ENCODE results near the gene JUP.

The JUP gene

DNA sequence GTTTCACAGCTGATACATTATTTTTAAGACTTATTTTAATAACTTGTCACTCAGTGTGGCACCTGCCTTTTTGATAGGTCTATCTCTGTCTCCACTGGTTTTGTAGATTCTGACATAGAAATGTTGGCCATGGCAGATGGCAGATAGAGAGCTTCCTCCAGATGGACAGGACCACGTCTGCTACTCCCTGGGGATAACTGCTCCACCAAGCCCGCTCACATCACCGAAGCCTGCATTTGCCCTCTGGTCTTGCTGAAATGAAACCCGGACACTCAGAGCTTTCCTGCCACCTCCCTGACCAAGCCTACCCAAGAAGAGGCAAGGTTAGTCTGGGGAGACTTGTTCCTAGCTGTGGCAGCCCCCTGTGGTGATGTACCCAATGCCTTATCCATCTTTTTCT, 35.6 kb downstream of the JUP start:
- DNase-seq: no peak

DNA sequence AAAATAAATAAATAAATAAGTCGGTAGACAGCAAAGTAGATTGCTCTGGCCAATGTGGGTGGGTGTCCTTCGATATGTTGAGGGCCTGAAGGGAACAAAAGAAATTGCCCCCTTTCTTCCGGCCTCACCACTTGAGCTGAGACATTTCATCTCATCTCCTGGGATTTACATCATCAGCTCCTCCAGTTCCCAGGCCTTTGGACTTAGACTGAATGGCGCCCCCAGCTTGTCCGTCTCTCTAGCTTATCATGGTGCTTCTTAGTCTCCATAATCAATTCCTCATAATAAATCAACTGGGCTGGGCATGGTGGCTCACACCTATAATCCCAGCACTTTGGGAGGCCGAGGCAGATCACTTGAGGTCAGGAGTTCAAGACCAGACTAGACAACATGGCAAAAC, 38.2 kb downstream of the JUP start:
- DNase-seq: no peak

DNA sequence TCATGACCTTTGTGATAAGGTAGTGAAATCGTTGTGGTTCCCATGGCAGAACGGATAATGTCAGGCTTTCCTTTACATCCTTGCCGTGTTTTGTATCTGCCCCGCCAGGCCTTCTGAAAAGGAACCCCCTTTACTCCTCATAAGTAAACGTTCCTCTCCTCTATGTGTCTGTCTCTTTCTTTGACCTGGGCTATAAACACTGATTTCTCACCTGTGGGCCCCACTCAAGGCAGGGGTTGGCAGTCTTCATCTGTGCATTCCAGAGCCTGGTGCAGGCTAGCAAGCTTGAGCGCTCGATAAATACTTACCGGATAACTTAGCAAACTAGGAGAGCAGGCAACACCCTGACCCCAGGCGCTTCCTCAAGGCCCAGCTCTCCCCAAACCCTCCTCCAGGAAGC, 44.8 kb downstream of the JUP start:
- no peak for DNase-seq

DNA sequence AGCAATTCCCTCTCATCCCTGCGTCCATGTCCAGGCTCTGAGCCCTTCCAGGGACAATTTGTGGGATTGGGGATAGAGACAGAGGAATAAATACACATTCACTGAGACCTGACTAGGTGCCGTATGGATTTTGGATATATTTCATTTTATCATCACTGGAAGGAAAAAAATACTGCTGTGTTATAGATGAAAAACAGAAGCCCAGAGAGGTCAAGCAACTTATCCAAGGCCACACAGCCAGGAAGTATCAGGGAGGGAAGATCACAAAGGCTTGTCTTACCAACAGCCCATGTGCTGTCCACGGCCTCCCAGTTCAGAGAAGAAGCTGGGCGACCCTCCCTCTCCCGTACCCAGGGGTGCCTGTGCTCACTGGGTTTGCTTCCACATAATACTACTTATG, 46.0 kb downstream of the JUP start:
- no peak for DNase-seq

DNA sequence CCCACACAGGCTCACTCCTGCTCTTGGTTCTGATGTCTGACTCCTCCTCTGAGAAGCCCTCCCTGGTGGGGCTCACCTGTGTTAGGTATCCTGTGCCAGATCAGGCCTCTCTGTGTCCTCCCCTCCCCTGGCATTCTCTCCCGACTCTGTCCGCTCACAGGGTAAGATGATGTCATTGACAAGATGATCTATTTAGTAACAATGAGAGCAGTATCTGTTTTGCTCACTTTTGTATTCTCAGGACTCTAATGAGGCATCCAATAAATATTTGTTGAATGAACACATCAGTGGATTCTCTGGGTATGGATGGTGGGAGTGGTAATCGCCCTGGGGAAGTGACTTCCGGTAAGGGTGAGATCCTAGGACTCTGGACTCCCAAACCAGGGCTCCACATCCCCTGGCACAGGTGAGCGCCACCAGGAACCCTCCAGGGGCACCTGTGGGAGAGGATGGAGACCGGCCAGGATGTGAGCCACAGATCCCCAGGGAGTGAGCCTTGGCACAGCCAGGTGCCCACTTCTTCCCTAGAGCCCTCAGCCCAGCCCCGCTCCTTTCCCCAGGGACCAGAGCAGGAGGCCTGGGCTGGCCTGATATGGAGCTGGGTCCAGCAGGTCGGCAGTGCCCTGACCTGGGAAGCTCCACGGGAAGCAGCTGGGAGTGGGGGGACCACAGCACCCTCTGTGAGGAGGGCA, 46.7 kb downstream of the JUP start:
- no peak for DNase-seq

DNA sequence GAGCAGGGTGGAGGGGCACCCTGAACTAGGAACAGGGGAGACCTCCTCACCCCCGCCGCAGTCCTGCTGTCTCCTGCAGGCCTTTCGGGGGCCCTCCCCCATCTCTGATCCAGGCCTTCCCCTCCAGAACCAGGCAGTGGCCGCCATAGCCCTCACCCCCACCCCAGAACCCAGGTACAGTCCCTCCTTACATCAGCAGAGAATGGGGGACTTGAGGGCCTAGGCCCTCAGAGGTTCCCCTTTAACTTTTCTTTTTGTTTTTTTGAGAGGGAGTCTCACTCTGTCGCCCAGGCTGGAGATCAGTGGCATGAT, 47.8 kb downstream of the JUP start:
- no peak for DNase-seq

DNA sequence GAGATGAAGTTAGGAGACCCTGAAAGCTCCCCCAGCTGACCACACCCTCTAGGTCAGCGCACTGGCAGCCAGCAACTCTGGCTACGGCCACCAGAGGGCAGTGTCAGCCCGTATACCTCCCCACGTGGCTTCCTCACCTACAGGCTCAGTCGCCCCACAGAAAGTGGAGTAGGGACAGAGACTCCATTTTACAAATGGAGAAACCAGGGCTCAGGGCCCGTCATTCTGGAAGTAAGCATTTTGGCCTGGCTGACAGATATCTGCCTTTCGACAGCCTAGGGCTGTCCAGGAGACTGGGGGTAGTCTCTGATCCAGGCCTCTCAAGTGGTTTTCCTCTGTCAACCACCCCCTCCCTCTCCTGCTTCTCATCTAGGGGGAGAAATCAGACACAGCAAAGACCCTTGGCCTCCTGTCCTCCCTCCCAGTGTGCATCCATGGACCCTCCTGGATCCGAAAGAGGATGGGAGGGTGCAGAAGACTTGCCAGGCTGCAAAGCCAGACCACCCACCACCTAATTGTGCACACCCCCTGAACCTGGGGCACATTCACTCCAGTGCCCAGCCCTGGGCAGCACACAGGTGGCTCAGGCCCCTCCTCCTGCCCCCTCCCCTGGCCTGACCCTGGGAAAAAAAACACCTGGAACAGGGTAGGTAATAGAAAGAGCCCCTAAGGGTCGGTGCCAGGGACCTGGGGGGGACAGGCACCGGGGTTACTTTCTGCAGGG, 48.3 kb downstream of the JUP start:
- DNase-seq: peak; percentile 75

DNA sequence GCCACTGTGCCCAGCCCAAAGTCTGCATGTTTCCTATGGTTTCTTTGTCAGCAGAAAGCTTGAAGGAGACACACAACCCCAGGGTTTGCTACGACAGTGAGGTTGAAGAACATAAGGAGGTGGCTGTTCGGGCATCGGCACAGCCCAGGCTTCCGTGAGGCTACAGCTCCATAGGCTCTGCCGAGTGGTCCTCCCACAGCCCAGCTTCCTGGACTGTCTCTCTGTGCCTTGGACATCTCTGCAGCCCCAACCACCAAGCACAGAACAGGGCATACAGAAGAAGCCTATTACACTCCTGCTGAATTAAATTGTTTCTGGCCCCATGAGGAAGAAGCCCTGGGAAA, 48.9 kb downstream of the JUP start:
- DNase-seq: no peak

DNA sequence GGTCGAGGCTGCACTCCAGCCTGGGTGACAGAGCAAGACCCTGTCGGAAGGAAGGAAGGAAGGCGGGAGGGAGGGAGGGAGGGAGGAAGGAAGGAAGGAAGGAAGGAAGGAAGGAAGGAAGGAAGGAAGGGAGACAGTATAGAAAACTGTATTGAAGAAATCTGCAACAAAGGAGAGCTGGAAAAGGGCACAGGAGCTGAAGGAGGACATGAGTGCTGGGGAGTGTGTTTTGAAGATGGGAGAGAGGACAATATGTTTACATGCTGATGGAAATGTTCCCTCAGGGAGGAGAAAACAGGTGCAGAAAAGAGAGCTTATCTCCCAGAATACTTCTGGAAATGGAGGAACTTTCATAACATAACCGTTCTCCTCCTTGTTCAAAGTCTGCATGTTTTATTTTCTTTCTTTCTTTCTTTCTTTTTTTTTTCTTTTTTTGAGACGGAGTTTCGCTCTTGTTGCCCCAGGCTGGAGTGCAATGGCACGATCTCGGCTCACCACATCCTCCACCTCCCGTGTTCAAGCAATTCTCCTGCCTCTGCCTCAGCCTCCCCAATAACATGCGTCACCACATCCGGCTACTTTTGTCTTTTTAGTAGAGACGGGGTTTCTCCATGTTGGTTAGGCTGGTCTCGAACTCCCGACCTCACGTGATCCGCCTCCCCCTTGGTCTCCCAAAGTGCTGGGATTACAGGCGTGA, 49.4 kb downstream of the JUP start:
- no peak for DNase-seq

DNA sequence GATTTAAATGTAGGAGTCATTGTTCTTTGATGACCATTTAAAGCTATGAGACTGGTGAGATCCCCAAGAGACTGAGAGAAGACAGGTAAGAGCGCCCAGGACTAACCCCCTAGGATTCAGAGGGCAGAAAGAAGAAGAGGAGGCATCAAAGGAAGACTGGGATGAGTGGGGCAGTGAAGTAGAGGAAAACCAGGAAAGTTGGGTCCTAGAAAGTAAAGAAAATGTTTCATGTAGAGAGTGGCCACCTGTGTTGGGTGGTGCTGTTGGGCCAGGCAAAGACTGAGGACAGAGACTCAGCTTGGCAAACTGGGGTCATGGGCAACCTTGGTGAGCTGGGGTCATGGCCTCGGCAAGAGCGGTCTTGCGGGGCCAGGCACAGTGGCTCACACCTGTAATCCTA, 50.8 kb downstream of the JUP start:
- DNase-seq: no peak

DNA sequence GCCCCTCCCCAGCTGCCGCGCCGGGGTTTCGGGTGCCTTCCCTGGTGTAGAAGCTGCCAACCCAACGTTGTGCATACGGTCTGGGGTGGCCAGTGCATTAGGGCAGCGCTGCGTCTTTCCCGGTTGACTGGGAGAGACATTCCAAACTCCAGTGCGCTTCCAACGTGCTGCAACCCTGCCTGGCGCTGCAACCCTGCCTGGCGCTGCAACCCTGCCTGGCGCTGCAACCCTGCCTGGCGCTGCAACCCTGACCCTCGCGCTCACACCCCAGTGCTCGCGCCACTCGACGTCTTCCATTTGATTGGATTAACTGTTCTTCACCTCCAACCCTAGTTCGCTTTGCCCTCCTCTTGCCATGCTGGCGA, 51.6 kb downstream of the JUP start:
- no peak for DNase-seq

DNA sequence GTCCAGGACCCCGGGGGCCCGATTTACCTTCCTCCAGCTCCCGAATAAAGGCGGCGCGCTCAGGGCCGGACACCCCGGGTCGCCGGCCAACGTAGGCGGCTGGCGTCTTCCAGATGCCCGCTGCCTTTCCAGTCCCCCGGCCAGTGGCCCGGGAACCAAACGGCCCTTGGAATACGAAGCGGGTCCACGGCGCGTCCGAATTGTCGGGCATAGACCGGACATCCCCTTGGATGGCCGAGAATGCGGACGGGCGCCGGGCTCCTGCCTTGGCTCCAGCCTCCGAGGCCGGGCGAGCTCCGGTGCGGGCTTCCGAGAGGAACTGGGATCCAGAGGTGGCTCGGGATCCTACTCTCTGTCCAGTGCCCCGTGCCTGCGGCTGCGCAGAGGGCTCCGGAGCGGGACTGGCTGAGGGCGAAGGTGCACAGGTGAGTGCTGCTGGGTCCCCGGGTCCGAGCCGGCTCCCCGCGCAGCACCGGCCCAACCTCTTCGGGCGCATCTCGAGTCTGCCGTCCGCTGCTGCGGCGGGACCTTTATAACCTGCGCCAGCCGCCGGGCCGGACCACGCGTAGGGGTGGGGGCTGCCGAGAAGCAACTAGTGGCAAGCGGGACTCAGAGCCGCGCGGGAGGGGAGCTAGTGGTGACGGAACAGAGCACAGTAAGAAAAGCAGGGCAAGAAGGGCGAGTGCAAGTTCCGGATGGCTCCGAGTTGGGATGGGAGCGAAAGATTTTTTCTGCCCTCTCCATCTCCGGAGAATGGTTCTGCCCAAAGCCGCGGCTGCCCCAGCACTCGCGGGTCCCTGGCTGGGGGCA, 52.2 kb downstream of the JUP start, which contains the start of gene HAP1:
TSS of gene HAP1 (minus strand) at position 505 of the 810 bp plus-strand sequence. CDS start at position 496, 9 bp downstream.
- peak; percentile 33 for DNase-seq

DNA sequence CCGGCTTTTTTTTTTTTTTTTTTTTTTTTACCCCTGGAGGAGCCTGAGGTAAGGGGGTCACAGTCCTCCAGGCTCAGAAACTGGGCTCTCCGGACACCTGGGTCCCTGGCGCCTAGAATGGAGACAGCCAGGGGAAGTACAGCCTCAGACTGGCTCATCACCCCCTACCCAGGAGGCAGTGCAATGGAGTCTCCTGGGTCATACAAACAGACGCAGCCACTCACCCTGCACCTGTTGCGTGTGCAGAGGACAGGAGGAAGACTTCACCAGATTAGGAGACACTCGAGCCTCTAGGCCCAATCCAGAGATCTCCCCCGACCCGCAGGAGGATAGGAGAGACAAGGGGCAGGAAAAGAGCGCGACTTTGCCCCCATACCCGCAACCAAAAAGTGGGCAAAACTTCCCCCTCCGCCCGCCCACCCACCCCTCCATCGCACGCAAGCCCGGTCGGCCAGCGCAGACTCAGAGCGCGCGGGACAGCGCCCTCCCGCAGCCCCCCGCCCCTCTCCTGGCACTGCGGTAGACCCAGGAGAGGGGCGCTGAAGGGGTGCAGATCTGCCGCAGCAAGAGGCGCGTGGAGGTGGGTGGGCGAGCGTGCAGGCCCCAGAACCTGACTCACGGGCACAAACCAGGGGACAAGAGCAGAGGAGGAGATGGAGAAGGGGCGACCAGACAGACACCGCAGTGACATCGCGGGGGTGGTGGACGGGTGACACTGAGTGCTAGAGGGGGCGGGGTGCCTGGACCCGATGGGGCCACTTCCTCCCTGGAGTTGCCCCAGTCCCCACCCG, 53.0 kb downstream of the JUP start:
- no peak for DNase-seq

DNA sequence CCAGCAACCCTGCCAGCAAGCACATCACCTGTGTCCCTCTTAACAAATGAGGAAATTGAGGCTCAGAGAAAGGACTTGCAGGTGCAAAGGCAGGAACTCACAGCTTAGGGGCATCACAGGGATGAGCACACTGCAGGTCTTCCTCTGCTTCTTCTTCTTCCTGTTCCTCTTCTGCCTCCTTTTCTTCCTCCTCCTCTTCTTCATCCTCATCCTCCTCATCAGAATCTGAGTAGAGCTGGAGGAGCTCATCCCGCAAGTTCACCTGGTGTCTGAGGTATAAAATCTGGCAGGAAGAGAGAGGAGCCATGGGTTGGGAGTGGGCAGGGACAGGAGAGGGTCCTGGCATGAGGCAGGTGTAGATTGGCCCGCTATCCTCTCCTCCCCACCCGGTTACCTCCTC, 54.7 kb downstream of the JUP start:
- DNase-seq: no peak

DNA sequence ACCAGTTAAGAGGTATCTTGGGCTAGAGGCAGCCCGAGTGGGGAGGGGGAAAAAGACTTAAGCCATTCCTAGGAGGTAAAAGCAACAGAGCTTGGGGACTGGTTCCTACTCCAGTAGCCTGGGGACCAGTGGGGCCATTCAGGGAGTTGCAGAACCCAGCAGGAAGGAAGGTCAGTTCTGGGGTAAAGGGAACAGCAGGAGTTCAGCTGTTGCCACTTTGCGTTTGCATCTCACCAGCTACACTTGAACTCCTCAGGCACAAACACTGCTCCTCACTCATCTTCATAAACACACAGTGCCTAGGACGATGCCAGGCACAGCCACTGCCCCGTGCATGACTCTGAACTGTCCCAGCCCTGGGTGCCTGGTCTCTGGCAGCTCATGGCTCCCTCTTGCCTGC, 56.0 kb downstream of the JUP start:
- DNase-seq: no peak

DNA sequence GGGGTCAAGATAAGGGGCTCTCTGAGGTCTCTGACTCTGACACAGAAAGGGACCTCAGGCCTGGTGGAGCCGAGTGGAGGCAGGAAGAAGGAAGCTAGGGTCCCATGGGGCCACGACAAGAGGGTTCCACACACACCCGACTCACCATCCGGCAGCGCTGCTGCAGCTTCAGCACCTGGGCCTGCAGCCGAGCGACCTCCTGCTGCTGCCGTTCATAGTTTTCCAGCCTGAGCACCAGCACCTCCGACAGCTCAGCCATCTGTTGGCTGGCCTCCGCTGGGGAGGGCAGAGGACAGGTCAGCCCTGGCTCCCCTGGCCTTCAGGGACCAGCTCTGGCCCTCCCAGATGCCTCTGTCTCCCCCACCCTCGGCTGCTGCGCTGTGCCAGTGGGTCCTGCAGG, 58.5 kb downstream of the JUP start:
- DNase-seq: no peak

DNA sequence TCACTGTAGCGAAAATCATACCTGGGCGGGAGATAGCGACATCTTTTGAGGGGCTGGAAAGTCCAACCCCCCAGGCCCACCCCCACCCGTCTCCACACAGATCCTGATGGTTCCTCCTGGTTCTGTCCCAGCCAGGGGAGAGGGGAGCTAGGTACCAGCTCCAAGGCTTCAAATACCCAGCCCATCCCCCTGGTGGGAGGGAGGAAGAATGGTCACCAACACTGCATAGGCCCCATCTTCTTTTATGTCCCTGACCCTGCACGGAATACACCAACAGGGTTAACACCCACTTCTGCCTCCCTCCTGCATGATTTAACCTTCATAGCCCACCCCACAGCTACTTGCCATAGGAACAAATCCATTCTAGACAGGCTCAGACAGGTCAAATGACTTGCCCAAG, 61.4 kb downstream of the JUP start:
- DNase-seq: no peak

DNA sequence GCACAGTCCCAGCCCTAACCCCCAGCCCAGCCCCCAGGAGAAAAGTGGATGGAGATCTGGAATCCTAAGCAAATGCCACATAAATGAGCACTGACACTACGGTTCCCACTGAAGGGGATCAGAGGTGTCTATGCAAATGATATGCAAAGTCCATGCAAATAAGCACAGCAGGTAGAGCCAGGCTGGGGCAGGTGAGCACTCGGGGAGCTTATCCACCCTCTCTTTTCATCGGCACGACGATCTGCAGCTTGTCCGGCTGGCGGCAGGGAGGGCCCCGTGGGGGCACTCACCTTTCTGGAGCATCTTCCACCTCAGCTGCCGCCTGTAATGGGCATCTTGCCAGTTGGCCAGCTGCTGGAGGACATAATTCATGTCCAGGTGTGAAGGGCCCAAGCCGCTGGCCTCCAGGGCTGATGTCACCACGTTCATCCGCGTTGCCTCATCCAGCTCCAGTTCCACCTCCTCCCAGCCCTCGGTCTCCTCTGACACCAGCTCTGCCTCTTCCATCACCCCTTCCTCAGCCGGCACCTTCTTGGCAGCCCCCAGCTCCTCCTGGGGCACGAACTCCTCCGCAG, 61.9 kb downstream of the JUP start:
- DNase-seq: no peak

DNA sequence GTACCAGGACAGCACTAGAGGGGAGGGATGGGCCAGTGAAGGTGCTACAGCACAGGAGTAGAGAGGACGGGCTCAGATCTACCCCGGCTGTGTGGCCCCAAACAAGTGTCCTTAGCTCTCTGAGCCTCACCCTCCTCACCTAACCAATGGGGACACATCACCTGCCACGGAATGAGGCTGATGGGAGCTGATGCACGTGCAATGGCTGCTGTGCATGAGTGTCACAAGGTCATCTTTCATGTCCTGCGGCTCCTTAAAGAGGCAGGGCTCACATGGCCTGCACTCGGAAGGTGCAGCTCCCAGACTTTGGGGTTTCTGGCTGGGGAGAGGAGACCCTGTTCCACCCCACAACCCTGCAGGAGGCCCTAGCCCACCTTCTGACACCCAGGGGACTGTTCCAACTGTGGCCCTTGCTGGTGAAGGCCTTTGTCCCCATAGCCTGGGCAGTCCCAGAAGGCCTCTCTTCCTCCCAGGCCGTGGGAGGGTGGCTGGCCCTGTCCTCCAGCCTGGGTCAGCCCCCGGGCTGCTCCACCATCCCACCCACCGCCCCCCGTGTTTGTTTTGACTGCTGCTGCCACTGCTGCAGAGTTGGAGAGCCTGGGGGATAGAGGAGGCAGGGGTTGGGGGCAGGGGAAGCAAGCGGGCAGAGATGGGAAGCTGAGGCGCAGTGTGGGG, 62.6 kb downstream of the JUP start:
- no peak for DNase-seq

DNA sequence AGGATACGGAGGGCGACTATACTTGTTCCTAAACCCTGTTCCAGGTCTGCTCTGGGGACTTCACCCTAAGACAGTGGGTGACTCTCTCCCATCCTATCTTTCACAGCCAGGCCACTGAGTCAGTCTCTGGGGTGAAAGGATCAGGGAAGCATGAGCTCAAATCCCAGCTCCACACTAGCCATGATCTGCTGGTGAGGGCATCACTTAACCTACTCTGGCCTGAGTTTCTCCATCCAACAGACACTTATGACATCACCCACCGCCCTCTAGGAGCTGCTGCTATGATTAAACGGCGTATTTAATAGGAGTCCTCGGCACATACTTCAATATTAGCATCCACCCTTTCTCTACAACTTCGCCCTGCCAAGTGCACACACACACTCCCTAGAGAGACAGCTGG, 64.3 kb downstream of the JUP start:
- DNase-seq: no peak

DNA sequence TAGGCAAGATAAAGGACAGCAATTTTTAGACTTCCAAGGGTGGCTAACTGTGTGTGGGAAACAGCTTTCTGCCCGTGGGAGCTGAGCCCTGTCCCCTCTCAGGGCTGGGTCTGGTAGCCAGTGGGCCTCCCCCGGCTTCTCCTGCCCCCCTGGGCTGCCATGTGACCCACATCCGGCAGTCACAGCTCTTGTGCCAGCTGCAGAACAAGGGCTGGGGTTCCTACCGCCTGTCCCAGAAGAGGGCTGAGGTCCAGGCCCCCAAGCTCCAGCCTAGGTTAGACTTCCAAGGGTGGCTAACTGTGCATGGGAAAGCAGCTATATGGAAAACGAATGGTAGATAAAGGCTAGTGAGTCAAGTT, 68.2 kb downstream of the JUP start:
- DNase-seq: peak; percentile 18

Data from midbrain (tissue), 1 donor.